GM18873 (cell line): Measurements from ENCODE around the gene UBAC2.

Experiments
- ATAC-seq: cut with Tn5 transposase; IDR thresholded peaks from one replicate; pipeline ENCODE4 v1.9.1; 2021; ENCODE audit warnings: mild to moderate bottlenecking, moderate library complexity, moderate number of reproducible peaks; ENCODE audit not compliant: unreplicated experiment, low FRiP score

UBAC2 gene

DNA sequence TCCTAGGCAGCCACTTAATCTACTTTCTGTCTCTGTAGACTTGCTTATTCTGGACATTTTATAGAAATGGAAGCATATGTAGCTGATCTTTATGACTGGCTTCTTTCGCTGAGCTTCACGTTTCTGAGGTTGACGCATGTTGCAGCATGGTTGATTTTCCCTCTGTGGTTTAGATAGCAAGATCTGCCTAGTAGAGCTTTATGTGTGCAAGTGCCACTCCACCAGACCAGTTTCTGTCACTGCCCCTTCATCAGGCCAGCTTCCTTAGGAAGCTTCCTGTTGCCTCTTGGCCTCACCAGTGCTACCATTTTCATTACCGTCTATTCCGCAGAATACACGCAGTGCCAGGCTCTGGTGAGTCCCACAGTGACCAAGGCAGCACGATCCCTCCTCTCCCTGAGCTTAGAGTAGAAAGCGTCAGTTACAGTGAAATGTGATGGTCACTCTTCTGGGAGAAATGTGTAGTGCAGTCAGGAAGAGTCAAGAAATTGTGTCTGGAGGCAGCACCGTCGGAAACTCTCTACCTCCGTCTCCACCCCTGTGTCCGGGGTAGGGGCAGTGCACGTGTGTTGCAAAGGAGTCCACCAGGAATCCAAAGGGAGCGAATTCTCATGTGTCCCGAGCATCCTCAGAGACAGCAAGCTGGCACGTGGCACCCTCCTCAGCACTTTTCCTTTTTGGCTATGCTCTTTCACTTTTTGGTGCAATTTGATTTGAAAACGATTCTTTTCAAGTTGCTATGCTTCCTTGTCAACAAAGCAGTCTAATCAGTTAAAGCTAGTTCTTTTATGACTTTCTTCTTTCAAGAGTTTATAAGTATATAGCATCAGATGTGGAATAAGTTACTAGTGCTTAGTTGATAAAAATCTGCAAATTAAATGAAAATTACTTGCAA is 151.9 kb downstream of the UBAC2 start:
- ATAC-seq, result no peak

GRCh38 chr13:99353246-99353600 is 152.6 kb downstream of the UBAC2 start:
- ATAC-seq, result no peak

- ATAC-seq, result no peak
Observed at GRCh38 chr13:99353836-99354235, 153.2 kb downstream of the UBAC2 start.

GRCh38 chr13:99354371-99354951 is 153.8 kb downstream of the UBAC2 start:
- ATAC-seq, result no peak

GRCh38 chr13:99355267-99356011 is 154.8 kb downstream of the UBAC2 start:
- no peak for ATAC-seq

GRCh38 chr13:99356012-99356261 is 155.3 kb downstream of the UBAC2 start:
- ATAC-seq, result no peak

- peak; percentile 57 for ATAC-seq
Observed at GRCh38 chr13:99356262-99357091, 155.8 kb downstream of the UBAC2 start.

DNA sequence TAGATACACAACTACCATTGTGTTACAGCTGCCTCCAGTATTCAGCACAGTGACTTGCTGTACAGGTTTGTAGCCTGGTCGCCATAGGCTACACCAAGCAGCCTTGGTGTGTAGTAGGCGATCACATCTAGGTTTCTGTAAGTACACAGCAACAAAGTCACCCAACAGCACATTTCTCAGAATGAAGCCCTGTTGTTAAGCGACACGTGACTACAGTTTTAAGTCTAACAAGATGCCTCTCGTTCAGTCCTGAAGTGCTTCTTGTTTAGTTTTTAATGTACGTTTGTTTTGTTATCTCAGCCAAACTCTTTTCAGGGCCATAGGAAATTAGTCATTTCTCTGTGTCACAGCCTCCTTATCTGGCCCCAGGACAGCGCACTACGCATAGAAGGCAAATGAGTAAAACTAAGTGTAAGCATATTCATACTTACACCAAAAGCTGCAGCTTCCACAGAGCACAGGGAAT is 156.5 kb downstream of the UBAC2 start:
- no peak for ATAC-seq

DNA sequence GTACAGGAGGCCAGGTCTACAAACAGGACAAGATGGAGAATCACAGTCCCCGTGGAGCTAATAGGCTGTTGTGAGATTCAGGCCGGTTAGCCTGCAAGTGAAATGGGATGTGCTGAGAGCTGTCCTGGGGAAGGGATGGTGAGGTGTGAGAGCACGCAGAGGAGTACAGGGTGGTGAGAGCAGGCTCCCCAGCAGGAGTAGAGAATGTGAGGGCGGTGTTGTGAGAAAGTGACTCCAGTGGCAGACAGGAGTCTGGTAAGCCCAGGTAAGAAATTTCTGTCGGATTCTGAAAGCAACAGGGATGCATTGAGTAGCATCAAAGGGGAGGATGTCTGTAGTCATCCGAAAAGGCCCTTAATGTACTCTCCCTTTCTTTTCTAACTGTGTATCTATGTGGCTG is 157.3 kb downstream of the UBAC2 start:
- ATAC-seq, result no peak

DNA sequence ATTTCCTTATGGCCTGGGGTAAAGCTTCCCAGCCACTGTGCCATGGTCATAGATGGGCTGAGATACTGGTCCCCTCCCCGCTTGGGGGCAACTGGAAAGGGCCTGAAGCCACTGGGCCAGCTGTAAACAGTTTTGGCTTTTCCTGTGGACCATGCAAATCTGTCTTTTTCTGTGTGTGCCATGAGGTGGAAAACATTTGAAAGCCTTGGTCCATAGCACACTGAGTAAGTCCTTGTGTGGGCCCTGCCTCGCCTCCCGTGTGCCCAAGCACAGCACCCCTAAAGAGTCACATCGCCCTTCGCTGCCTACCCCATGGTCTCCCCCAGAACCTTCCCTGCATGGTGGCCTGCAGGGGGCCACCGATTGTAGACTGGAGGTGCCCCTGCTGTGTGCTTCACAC is 158.9 kb downstream of the UBAC2 start:
- no peak for ATAC-seq

DNA sequence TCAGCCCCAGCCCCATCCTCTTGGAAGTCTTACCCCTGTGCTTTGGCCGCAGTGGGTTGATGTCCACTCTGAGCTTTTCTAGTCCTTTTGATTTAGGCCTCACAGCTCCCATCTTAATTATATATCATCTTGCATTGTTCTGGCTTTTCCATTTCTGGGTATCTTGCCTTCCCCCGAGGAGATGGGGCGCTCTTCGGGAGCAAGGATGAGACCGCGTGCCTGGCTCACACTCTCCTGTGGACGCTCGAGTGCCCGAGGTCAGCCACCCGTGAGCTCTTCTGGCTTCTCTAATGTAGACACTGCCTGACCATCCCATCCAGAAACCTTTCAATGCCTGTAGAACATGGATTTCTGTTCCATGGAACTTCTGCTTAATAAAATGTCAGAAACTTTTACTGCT is 160.0 kb downstream of the UBAC2 start:
- no peak for ATAC-seq

- no peak for ATAC-seq
Observed at GRCh38 chr13:99361197-99361596, 160.5 kb downstream of the UBAC2 start.

DNA sequence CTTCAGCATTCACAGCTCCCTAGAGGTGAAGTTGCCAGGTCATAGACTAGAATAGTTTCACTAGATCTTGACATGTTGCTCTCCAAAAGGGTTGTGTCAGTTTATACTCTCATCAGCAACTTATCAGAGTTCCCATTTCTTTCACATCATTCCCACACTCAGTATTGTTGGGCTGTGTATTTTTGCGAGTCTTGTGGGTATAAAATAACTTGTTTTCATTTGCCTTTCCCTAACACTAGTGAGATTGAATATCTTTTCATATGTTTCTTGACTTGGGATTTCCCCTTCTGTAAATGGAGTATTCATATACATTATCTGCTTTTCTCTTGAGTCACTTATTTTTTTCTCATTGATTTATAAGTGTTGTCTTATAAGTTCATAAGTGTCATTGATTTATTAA is 161.7 kb downstream of the UBAC2 start:
- no peak for ATAC-seq

DNA sequence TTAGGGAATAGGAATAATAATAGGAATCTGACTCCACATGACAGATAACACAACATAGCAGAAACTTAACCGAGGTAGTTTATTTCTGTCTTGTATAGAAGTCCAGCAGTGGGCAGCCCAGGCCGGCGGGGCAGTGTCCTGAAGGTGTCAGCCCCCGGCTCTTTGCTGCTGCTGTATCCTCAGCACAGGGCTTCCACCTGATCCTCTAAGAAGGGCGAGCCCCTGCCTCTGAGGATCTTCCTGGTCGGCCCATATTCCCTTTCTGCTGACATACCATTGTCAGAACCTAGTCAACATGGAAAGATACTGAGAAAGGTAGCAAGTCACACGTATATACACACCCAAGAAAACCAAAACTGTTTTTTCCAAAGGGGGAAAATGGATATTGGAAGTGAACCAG is 162.7 kb downstream of the UBAC2 start:
- no peak for ATAC-seq

DNA sequence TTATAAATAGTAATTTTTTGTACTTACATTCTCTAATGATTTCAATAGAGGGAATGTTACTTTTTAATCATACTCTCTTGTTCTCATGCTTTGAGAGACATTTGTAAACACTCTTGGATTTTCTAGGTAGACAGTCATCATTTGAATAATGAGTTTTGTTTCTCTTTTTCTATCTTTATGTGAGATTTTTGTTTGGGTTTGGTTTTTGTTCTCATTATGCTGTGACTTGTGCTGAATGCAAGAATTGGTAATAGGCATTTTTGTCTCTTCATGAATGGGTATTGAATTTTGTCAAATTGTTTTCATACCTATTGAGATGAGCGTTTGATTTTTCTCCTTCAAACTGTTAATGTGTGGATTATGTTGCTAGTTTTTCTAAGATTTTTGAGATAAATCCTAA is 163.3 kb downstream of the UBAC2 start:
- no peak for ATAC-seq

DNA sequence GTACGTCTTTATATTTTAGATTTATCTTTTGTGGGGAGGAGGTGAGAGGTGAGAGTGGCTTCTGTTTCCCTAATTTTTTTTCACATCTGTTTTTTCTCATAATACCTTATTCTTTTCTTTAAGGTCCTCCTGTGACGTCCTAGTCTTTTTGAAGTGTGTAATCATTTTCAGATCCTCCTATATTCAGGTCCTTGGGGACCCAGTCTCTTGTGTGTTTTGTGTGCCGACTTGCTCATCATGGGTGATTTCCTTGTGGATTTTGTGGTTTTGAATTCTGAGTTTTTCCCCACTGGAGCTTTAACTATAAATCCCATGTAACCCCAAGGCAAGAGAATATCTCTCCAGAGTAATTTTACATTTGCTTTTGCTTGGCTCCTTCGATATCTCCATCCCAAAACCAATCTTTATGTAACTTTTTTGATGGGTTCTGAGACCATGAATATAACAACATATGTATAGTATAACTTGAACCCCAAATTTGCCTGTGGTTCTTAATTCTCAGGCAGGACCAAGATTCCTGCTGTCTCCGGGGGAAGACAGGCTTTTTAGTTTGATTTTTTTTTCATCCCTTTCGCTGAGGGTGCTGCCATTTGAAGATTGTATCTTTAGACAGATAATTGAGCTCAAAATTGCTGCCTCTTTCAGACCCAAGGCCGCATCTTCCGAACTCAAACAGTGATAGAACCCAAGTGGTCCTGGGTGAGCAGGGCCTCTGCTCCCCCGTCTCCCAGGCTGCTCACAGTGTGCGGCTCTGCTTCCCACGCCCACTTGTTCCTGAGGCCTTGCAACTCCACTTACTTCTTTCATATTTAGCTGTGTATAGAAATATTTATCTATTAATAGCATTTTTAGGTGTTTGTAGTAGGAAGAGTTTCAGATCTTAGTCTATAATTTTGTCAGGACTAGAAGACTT is 165.7 kb downstream of the UBAC2 start:
- ATAC-seq, result no peak

DNA sequence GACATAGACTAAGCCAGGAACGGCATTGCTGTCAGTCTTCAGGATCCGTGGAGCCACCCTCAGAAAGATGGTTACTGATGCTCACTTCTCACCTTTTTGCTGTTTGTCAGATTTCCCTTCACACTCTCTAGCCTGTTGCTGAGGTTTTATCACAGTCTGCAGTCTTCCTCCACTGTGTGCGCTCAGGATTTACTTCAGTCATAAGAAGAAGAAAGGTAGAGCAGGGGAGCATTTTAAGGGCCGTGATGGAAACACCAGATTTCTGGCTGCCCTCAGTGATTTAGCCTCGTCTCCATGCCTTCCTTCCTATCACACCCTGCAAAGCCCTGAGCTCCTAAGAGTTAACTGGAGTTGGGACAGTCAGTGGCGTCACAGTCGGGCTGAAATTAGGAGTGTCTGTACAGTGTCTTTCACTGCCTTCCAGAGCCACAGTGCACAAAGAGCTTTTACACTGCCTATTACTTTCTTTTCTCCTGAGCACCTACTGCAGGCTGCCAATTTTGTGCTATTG is 166.5 kb downstream of the UBAC2 start:
- ATAC-seq, result no peak

- ATAC-seq, result no peak
Observed at GRCh38 chr13:99367663-99368448, 167.2 kb downstream of the UBAC2 start.
